PC-3 (cell line): ENCODE data around the gene HDGF. TPM values are rescaled to one million over a fixed set of nuclear protein-coding genes. Genes with fewer than 3 reads are reported as not detected.

Source experiments
- ATAC-seq: fragments of 200-7000 bp; cut with Tn5 transposase; 2 replicates; pipeline ENCODE4 v1.9.1; 2020; ENCODE audit warnings: mild to moderate bottlenecking, moderate library complexity
- BruUV-seq: library from RNA; stranded (reverse); fragments of 400-500 nt; replicated peaks from 2 replicates; lab custom pipeline; 2021; lab: Mats Ljungman, UMichigan
- CTCF ChIA-PET: fragments of 300-600 bp; sonication (Branson Sonifier 250); formaldehyde crosslinking; loops from one replicate; lab custom pipeline; 2022; ENCODE audit warnings: antibody characterized with exemption; lab: Charles Lee
- POLR2A ChIA-PET: fragments of 300-600 bp; sonication (Branson Sonifier 250); formaldehyde crosslinking; loops from one replicate; lab custom pipeline; 2022; ENCODE audit warnings: antibody characterized with exemption; ENCODE audit not compliant: unreplicated experiment; lab: Charles Lee
- DNase-seq: peaks from one replicate; pipeline ENCODE4 v3.0.0-alpha.2; 2015
- H2AFZ ChIP-seq: fragments of 300-600 bp; sonication (generic); 2 replicates; pipeline ENCODE4 v1.6.0; 2016; ENCODE audit warnings: antibody characterized with exemption, low read length
- H3F3A ChIP-seq: fragments of 300-600 bp; sonication (generic); one replicate; pipeline ENCODE4 v1.6.0; 2017; ENCODE audit warnings: antibody characterized with exemption, low read length, control low read depth, mild to moderate bottlenecking; ENCODE audit not compliant: unreplicated experiment
- H3K27ac ChIP-seq: fragments of 300-600 bp; sonication (generic); 2 replicates; pipeline ENCODE4 v1.5.1; 2016; ENCODE audit warnings: mild to moderate bottlenecking, low read length
- H3K27me3 ChIP-seq: fragments of 300-600 bp; sonication (generic); 2 replicates; pipeline ENCODE4 v1.6.1; 2016; ENCODE audit warnings: low read length, mixed read lengths
- H3K36me3 ChIP-seq: fragments of 300-600 bp; sonication (generic); 2 replicates; pipeline ENCODE4 v1.6.1; 2016; ENCODE audit warnings: low read depth, mixed run types, low read length, mixed read lengths
- H3K4me1 ChIP-seq: fragments of 300-600 bp; sonication (generic); 2 replicates; pipeline ENCODE4 v1.5.1; 2016; ENCODE audit warnings: low read length; ENCODE audit not compliant: insufficient read depth
- H3K4me2 ChIP-seq: fragments of 300-600 bp; sonication (generic); 2 replicates; pipeline ENCODE4 v1.6.0; 2016; ENCODE audit warnings: low read length
- H3K4me3 ChIP-seq: fragments of 300-600 bp; sonication (generic); 2 replicates; pipeline ENCODE4 v1.5.1; 2016; ENCODE audit warnings: mild to moderate bottlenecking, low read length, mixed read lengths
- H3K79me2 ChIP-seq: fragments of 300-600 bp; sonication (generic); 2 replicates; pipeline ENCODE4 v1.6.1; 2017; ENCODE audit warnings: low read length, mixed read lengths
- H3K9ac ChIP-seq: fragments of 300-600 bp; sonication (generic); 2 replicates; pipeline ENCODE4 v1.6.0; 2016; ENCODE audit warnings: mild to moderate bottlenecking, low read length
- H3K9me2 ChIP-seq: fragments of 300-600 bp; sonication (generic); replicated peaks from 2 replicates; pipeline ENCODE4 v1.6.1; 2016; ENCODE audit warnings: mixed run types, low read length, mixed read lengths
- H3K9me3 ChIP-seq: fragments of 300-600 bp; sonication (generic); 2 replicates; pipeline ENCODE4 v1.6.1; 2016; ENCODE audit warnings: low read length, mixed read lengths
- H4K20me1 ChIP-seq: fragments of 300-600 bp; sonication (generic); 2 replicates; pipeline ENCODE4 v1.6.1; 2016; ENCODE audit warnings: low read length, mixed read lengths
- CTCF ChIP-seq: fragments of 300-600 bp; sonication (generic); conservative IDR thresholded peaks from 2 replicates; pipeline ENCODE4 v1.5.1; 2017; ENCODE audit warnings: antibody characterized with exemption, low read depth, mild to moderate bottlenecking, low read length
- EZH2 ChIP-seq: fragments of 300-600 bp; sonication (generic); IDR thresholded peaks from one replicate; pipeline ENCODE4 v1.6.1; 2017; ENCODE audit warnings: antibody characterized with exemption, mild to moderate bottlenecking, low read length; ENCODE audit not compliant: unreplicated experiment
- EZH2phosphoT487 ChIP-seq: fragments of 300-600 bp; sonication (generic); IDR thresholded peaks from 2 replicates; pipeline ENCODE4 v1.6.1; 2018; ENCODE audit warnings: mild to moderate bottlenecking, antibody characterized with exemption, low read length, borderline replicate concordance
- intact Hi-C: fragments of 100-400 bp; cut with micrococcal nuclease; formaldehyde crosslinking; loops from 2 replicates; pipeline ENCODE4 v1.9.0; 2023
- total RNA-seq: library from RNA; depleted of rRNA; stranded (reverse); fragments of >200 nt; gene quantifications from 2 replicates; pipeline ENCODE4 v1.2.3, GENCODE V29; 2014; rRNA removed

HDGF gene
- total RNA-seq, 1 experiment from 2014 or later: 586 TPM

- no TSS peak for BruUV-seq
- no peaks in the 10 kb centered on the region for H3K27me3 ChIP-seq
- ATAC-seq: no peak; the same call in 1 of the 2 replicates
- no peaks in the 10 kb centered on the region for H3K79me2 ChIP-seq
- DNase-seq: peak; percentile 58
- no peaks in the 10 kb centered on the region for H4K20me1 ChIP-seq
- POLR2A ChIA-PET: interaction anchor here (0.5 kb wide), 1 partner anchor 16 kb away, joined by 14 read pairs; no protein-coding TSS in a partner anchor
- H2AFZ ChIP-seq: peak overlapping the region; percentile 13; the same call in 1 of the 2 replicates
- CTCF ChIA-PET: interaction anchor here (0.5 to 1.0 kb wide), 2 partner anchors 33 to 236 kb away, joined by 6 to 15 read pairs; no protein-coding TSS in a partner anchor
- peak overlapping the region; percentile 67 for H3K4me2 ChIP-seq
- intact Hi-C loops: no loop called here
- H3K27ac ChIP-seq: peak overlapping the region; percentile 75
- H3K4me3 ChIP-seq: no peak overlapping the region
- H3F3A ChIP-seq: peaks cover 8% of the 10 kb centered on the region
- H3K9me2 ChIP-seq: no peaks in the 10 kb centered on the region
- H3K9me3 ChIP-seq: no peaks in the 10 kb centered on the region
- peaks cover 55% of the 10 kb centered on the region for H3K4me1 ChIP-seq
- H3K9ac ChIP-seq: peak overlapping the region; percentile 40
- TF ChIP-seq CTCF (no peak), EZH2phosphoT487 (no peak), EZH2 (no peak)
- no peaks in the 10 kb centered on the region for H3K36me3 ChIP-seq
Observed at GRCh38 chr1:156692925-156693847, 58.3 kb downstream of the HDGF start.

DNA sequence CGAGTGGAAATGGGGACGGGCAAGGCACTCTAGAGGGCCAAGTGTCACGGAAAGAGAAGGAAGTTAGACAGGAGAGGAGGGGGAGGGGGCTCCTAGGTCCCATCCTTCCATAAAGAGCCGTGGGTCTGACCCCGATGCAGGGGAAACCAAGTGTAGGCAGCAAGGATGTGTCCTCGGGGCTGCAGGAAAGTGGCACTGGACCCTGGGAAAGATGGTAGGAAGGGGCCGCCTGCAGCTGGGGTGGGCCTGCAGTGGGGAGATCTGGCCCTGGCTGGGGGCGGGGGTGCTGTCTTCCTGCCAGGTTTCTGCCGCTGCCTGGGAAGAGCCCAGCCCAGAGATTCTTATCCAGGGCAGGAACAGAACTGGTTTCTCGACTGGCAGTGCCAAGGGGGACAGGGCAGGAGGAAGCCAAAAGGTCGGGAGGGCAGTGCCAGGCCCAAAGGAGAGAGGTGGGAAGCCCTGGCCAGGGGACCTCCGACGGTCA is 59.0 kb downstream of the HDGF start:
- H3K9ac ChIP-seq: peak overlapping the region; percentile 35
- intact Hi-C loops: no loop called here
- no peak for TF ChIP-seq CTCF
- no peak for TF ChIP-seq EZH2phosphoT487
- no peak for TF ChIP-seq EZH2
- H4K20me1 ChIP-seq: no peaks in the 10 kb centered on the region
- CTCF ChIA-PET: interaction anchor here (1.1 kb wide), 1 partner anchor 9 kb away, joined by 3 read pairs; no protein-coding TSS in a partner anchor
- peaks cover 55% of the 10 kb centered on the region for H3K4me1 ChIP-seq
- no peaks in the 10 kb centered on the region for H3K9me2 ChIP-seq
- peak overlapping the region; percentile 67 for H3K4me2 ChIP-seq
- no peaks in the 10 kb centered on the region for H3K79me2 ChIP-seq
- peak overlapping the region; percentile 13; the same call in 1 of the 2 replicates for H2AFZ ChIP-seq
- no peaks in the 10 kb centered on the region for H3K9me3 ChIP-seq
- H3K27ac ChIP-seq: peak overlapping the region; percentile 75
- POLR2A ChIA-PET: interaction anchor here (1.6 kb wide), 1 partner anchor 13 kb away, joined by 4 read pairs; the partner anchor contains the start of gene CRABP2
- ATAC-seq (no peak; the same call in 1 of the 2 replicates), DNase-seq (peak; percentile 50)
- H3K27me3 ChIP-seq: no peaks in the 10 kb centered on the region
- H3F3A ChIP-seq: peaks cover 8% of the 10 kb centered on the region
- BruUV-seq: no TSS peak
- H3K36me3 ChIP-seq: no peaks in the 10 kb centered on the region
- H3K4me3 ChIP-seq: peak overlapping the region; percentile 11; the same call in 1 of the 2 replicates

Other genes with a start within 250 kb of the HDGF start
- 54.3 and 77.3 TPM in 2 replicates for gene IQGAP3, start 179.1 kb downstream of the HDGF start, total RNA-seq
- gene TTC24, start 172.0 kb downstream of the HDGF start, total RNA-seq: not detected in 2 replicates
- 237 and 261 TPM in 2 replicates for gene NAXE, start 159.9 kb downstream of the HDGF start, total RNA-seq
- gene GPATCH4, start 150.2 kb downstream of the HDGF start, total RNA-seq: 37.3 and 73.7 TPM in 2 replicates
- gene HAPLN2, start 132.3 kb downstream of the HDGF start, total RNA-seq: 1.1 TPM in 1 of 2 replicates, not detected in the other
- not detected in 2 replicates for gene BCAN, start 109.6 kb downstream of the HDGF start, total RNA-seq
- 58.2 and 70.0 TPM in 2 replicates for gene NES, start 74.3 kb downstream of the HDGF start, total RNA-seq
- 120 and 150 TPM in 2 replicates for gene CRABP2, start 46.1 kb downstream of the HDGF start, total RNA-seq
- gene METTL25B, start 23.2 kb downstream of the HDGF start, total RNA-seq: 10.4 and 14.6 TPM in 2 replicates
- gene ISG20L2, start 22.9 kb downstream of the HDGF start, total RNA-seq: 39.2 and 51.7 TPM in 2 replicates
- 232 and 275 TPM in 2 replicates for gene MRPL24, start 10.6 kb downstream of the HDGF start, total RNA-seq
- 103 TPM in 2 replicates for gene PRCC, start 15.9 kb upstream of the HDGF start, total RNA-seq
- 6.9 and 7.8 TPM in 2 replicates for gene SH2D2A, start 65.2 kb upstream of the HDGF start, total RNA-seq
- gene INSRR, start 107.4 kb upstream of the HDGF start, total RNA-seq: not detected in 2 replicates
- 0.15 and 0.40 TPM in 2 replicates for gene NTRK1, start 109.2 kb upstream of the HDGF start, total RNA-seq
- gene PEAR1, start 142.0 kb upstream of the HDGF start, total RNA-seq: 10.3 and 11.9 TPM in 2 replicates
- gene LRRC71, start 169.0 kb upstream of the HDGF start, total RNA-seq: 0.11 TPM in 1 of 2 replicates, not detected in the other